Uterus (tissue), 4 donors: ENCODE measurements around the gene NCBP1. TPM values are rescaled to one million over a fixed set of nuclear protein-coding genes. Genes with fewer than 3 reads are reported as not detected.
"Not testable (repeated sequence)": the region's sequence is repeated elsewhere in the genome, so short reads cannot be mapped to it uniquely, and the experiment has no call there.

ENCODE experiments used
- DNase-seq, 2 donors: peaks; one replicate each; pipeline ENCODE4 v3.0.0-alpha.2; 2019 to 2020
- H3K27ac ChIP-seq, 2 donors: fragments of 200-600 bp; sonication (generic); 1 replicate in 1 of 2; 2 replicates in 1 of 2; pipeline ENCODE4 v1.5.1; 2016 to 2018
- H3K27me3 ChIP-seq, 2 donors: fragments of 200-600 bp; sonication (generic); one replicate each; pipeline ENCODE4 v1.5.1; 2018 to 2019; ENCODE audit warnings: control low read depth in 1 of 2
- H3K36me3 ChIP-seq, 2 donors: fragments of 200-600 bp; sonication (generic); one replicate each; pipeline ENCODE4 v1.5.1; 2019; ENCODE audit warnings: control low read depth in 1 of 2
- H3K4me1 ChIP-seq, 2 donors: fragments of 200-600 bp; sonication (generic); one replicate each; pipeline ENCODE4 v1.5.1; 2018 to 2019; ENCODE audit warnings: control low read depth in 1 of 2
- H3K4me3 ChIP-seq, 2 donors: fragments of 200-600 bp; sonication (generic); 1 replicate in 1 of 2; 2 replicates in 1 of 2; pipeline ENCODE4 v1.5.1; 2018 to 2019; ENCODE audit warnings: mild to moderate bottlenecking in 1 of 2
- H3K9me3 ChIP-seq, 2 donors: fragments of 200-600 bp; sonication (generic); one replicate each; pipeline ENCODE4 v1.5.1; 2019; ENCODE audit warnings: control low read depth in 1 of 2
- POLR2A ChIP-seq, 2 donors: fragments of 450-650 bp; IDR thresholded peaks; one replicate each; pipeline ENCODE4 v1.6.1; 2016; ENCODE audit warnings: antibody characterized with exemption in 2 of 2, mild to moderate bottlenecking in 1 of 2, moderate library complexity in 1 of 2
- intact Hi-C: fragments of 100-400 bp; cut with DNase I; formaldehyde crosslinking; loops from one replicate; pipeline ENCODE4 v1.15.1; 2023; ENCODE audit warnings: low total_unique reads
- total RNA-seq, 4 donors: library from RNA; depleted of rRNA in 3 of 4; stranded (reverse); fragments of >200 nt in 3 of 4; gene quantifications; one replicate each; pipeline versions ENCODE4 v1.1.0 to v1.2.4, GENCODE V29; 2014 to 2023
- TF ChIP-seq, protein P1 (sequence below), 4 experiments: fragments of 200-600 bp in 2 of 4; fragments of 450-650 bp in 2 of 4; sonication (generic) in 2 of 4; IDR thresholded peaks; one replicate each; pipeline ENCODE4 v1.5.1; 2016 to 2019; ENCODE audit warnings: antibody characterized with exemption in 4 of 4, mild to moderate bottlenecking in 2 of 4, moderate library complexity in 1 of 4
- donor health status: DM: yes; HTN: yes; CAD: no.

The NCBP1 gene
- total RNA-seq, 4 donors from 2014 or later, result 3.5 to 47.6 (median 24.0) TPM

DNA sequence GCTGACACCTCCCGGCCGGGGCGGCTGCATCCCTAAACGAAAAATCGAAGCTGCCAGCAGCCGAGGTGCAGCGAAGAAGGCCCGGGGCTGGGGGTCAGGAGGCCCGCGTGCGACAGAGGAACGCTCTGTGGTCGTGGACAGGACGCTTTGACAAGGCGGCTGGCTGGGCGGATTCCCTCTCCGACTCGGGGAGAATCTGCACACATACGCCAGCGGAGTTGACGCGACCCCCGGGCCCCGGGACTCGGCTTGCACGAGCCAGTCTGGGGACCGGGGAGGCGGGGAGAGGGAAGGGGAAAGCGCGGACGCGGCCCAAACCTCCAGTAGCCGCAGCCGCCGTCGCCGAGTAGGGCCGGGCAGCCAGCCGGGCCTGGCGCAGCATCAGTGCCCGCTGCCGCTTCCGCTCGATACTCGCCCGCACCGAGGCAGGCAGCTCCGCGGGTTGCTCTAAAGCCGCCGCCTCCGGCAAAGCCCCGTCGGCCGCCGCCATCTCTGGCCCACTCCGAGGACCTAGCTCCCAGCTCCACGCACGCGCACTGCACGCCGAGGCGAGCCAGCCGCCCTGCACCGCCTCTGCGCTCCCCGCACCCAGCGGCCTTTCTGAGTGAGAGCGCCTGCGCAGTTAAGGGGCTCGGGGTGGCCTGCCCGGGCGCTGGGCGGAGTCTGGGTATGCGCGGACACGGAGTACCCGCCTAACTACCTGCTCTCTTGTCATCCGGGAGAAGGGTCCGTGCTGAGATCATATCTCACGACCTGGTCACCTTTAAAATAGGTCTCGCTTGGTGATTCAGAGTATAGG lies 63.4 kb downstream of the NCBP1 start, which contains the start of gene XPA:
Gene XPA (minus strand): TSS at position 538 of the 799 bp plus-strand sequence. CDS start 48 bp downstream, at position 490.
- intact Hi-C loops, result no loop called here
- peak; percentile 95 to 97 for DNase-seq
- peak; percentile 84 to 94 for TF ChIP-seq POLR2A (IDR thresholded peaks at IDR 0.05)
- TF ChIP-seq, protein P1, sequence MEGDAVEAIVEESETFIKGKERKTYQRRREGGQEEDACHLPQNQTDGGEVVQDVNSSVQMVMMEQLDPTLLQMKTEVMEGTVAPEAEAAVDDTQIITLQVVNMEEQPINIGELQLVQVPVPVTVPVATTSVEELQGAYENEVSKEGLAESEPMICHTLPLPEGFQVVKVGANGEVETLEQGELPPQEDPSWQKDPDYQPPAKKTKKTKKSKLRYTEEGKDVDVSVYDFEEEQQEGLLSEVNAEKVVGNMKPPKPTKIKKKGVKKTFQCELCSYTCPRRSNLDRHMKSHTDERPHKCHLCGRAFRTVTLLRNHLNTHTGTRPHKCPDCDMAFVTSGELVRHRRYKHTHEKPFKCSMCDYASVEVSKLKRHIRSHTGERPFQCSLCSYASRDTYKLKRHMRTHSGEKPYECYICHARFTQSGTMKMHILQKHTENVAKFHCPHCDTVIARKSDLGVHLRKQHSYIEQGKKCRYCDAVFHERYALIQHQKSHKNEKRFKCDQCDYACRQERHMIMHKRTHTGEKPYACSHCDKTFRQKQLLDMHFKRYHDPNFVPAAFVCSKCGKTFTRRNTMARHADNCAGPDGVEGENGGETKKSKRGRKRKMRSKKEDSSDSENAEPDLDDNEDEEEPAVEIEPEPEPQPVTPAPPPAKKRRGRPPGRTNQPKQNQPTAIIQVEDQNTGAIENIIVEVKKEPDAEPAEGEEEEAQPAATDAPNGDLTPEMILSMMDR (IDR thresholded peaks at IDR 0.05), result peak in 2 of 4 experiments; percentile 28 to 43
- Histone ChIP-seq H3K9me3 (no peaks in the 10 kb centered on the region), H3K36me3 (no peaks in the 10 kb centered on the region), H3K4me1 (no peaks in the 10 kb centered on the region), H3K27ac (peak within 1 kb of the TSS; percentile 88), H3K4me3 (peak within 1 kb of the TSS; percentile 55 to 65), H3K27me3 (no peaks in the 10 kb centered on the region)

GRCh38 chr9:97697837-97698236 lies 64.2 kb downstream of the NCBP1 start:
- no peaks in the 10 kb centered on the region for H3K9me3 ChIP-seq

GRCh38 chr9:97698865-97699264 lies 65.2 kb downstream of the NCBP1 start:
- H3K4me3 ChIP-seq, result no peak overlapping the region
- TF ChIP-seq, protein P1 (IDR thresholded peaks at IDR 0.05), result no peak
- no peak for TF ChIP-seq POLR2A (IDR thresholded peaks at IDR 0.05)
- no peaks in the 10 kb centered on the region for H3K9me3 ChIP-seq
- H3K27me3 ChIP-seq, result no peaks in the 10 kb centered on the region
- H3K27ac ChIP-seq, result no peak overlapping the region
- no peaks in the 10 kb centered on the region for H3K4me1 ChIP-seq
- intact Hi-C loops, result no loop called here
- H3K36me3 ChIP-seq, result no peaks in the 10 kb centered on the region
- DNase-seq, result no peak

More at GRCh38 chr9:97697837-97698236, 64.2 kb downstream of the NCBP1 start:
- intact Hi-C loops, result no loop called here
- no peaks in the 10 kb centered on the region for H3K27me3 ChIP-seq
- no peak for DNase-seq
- no peaks in the 10 kb centered on the region for H3K4me1 ChIP-seq
- no peaks in the 10 kb centered on the region for H3K36me3 ChIP-seq
- H3K4me3 ChIP-seq, result peak overlapping the region; percentile 55 to 65
- H3K27ac ChIP-seq, result peak overlapping the region; percentile 88
- TF ChIP-seq, protein P1 (IDR thresholded peaks at IDR 0.05), result no peak
- no peak for TF ChIP-seq POLR2A (IDR thresholded peaks at IDR 0.05)

DNA sequence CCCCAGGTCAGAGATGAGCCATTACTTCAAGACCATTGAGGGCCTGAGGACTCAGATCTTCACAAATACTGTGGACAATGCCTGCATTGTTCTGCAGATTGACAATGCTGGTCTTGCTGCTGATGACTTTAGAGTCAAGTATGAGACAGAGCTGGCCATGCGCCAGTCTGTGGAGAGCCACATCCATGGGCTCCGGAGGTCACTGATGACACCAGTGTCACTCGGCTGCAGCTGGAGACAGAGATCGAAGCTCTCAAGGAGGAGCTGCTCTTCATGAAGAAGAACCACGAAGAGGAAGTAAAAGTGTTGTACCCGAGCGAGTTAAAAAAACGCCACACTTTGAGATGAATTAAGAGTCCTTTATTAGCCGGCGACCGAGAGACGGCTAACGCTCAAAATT lies 65.7 kb downstream of the NCBP1 start:
- H3K4me1 ChIP-seq, H3K4me3 ChIP-seq, H3K27ac ChIP-seq, DNase-seq, H3K9me3 ChIP-seq, H3K36me3 ChIP-seq, intact Hi-C loops, H3K27me3 ChIP-seq: not testable (repeated sequence)

- H3K9me3 ChIP-seq, H3K4me1 ChIP-seq, DNase-seq, H3K36me3 ChIP-seq, H3K27me3 ChIP-seq, H3K4me3 ChIP-seq, H3K27ac ChIP-seq, intact Hi-C loops: not testable (repeated sequence)
Observed at GRCh38 chr9:97699824-97700223, 66.2 kb downstream of the NCBP1 start.
